Activated naive CD8-positive, alpha-beta T cell treated with anti-CD3 and anti-CD28 coated beads for 36 hours (primary cell): ENCODE results near the gene EEF1AKMT1. TPM values are rescaled to one million over a fixed set of nuclear protein-coding genes. Genes with fewer than 3 reads are reported as not detected.

Source experiments
- DNase-seq: peaks from one replicate; pipeline ENCODE4 v3.0.0; 2021
- H3K27ac Mint-ChIP-seq: one replicate; pipeline ENCODE4 v1.8.0; 2022; ENCODE audit warnings: mild to moderate bottlenecking, moderate library complexity, mixed read lengths
- H3K27me3 Mint-ChIP-seq: one replicate; pipeline ENCODE4 v1.8.0; 2022; ENCODE audit warnings: mild to moderate bottlenecking, mixed read lengths
- H3K36me3 Mint-ChIP-seq: one replicate; pipeline ENCODE4 v1.8.0; 2021; ENCODE audit warnings: mild to moderate bottlenecking, mixed read lengths
- H3K4me1 Mint-ChIP-seq: one replicate; pipeline ENCODE4 v1.8.0; 2021; ENCODE audit warnings: mixed read lengths
- H3K4me3 Mint-ChIP-seq: one replicate; pipeline ENCODE4 v1.8.0; 2022; ENCODE audit warnings: mild to moderate bottlenecking, moderate library complexity, mixed read lengths
- H3K9me3 Mint-ChIP-seq: one replicate; pipeline ENCODE4 v1.8.0; 2022; ENCODE audit warnings: mixed read lengths
- total RNA-seq, 2 experiments: library from RNA; stranded (reverse); gene quantifications; one replicate each; pipeline ENCODE4 v1.2.3, GENCODE V29; 2021

The EEF1AKMT1 gene
- total RNA-seq, 2 experiments from 2014 or later = 18.5 to 20.6 TPM

GRCh38 chr13:20716951-20717350 is 56.8 kb downstream of the EEF1AKMT1 start:
- no peak for DNase-seq
- H3K4me3 Mint-ChIP-seq = no peak overlapping the region
- no peaks in the 10 kb centered on the region for H3K9me3 Mint-ChIP-seq
- no peaks in the 10 kb centered on the region for H3K36me3 Mint-ChIP-seq
- peaks cover 5% of the 10 kb centered on the region for H3K4me1 Mint-ChIP-seq
- peaks cover 14% of the 10 kb centered on the region for H3K27me3 Mint-ChIP-seq
- no peak overlapping the region for H3K27ac Mint-ChIP-seq

- Mint-ChIP-seq H3K27me3 (peaks cover 18% of the 10 kb centered on the region), H3K36me3 (no peaks in the 10 kb centered on the region), H3K4me1 (peaks cover 6% of the 10 kb centered on the region), H3K4me3 (no peak overlapping the region), H3K27ac (no peak overlapping the region), H3K9me3 (no peaks in the 10 kb centered on the region)
- no peak for DNase-seq
Measured at GRCh38 chr13:20715330-20715712, 58.4 kb downstream of the EEF1AKMT1 start.

GRCh38 chr13:20714563-20715329 is 59.0 kb downstream of the EEF1AKMT1 start:
- H3K4me3 Mint-ChIP-seq = no peak overlapping the region
- H3K4me1 Mint-ChIP-seq = peaks cover 6% of the 10 kb centered on the region
- no peak overlapping the region for H3K27ac Mint-ChIP-seq
- no peaks in the 10 kb centered on the region for H3K9me3 Mint-ChIP-seq
- H3K36me3 Mint-ChIP-seq = no peaks in the 10 kb centered on the region
- peaks cover 18% of the 10 kb centered on the region for H3K27me3 Mint-ChIP-seq
- no peak for DNase-seq

- H3K9me3 Mint-ChIP-seq = no peaks in the 10 kb centered on the region
- H3K27ac Mint-ChIP-seq = no peak overlapping the region
- no peaks in the 10 kb centered on the region for H3K36me3 Mint-ChIP-seq
Measured at GRCh38 chr13:20714161-20714560, 59.6 kb downstream of the EEF1AKMT1 start.

GRCh38 chr13:20713751-20714150 is 60.0 kb downstream of the EEF1AKMT1 start:
- peaks cover 18% of the 10 kb centered on the region for H3K27me3 Mint-ChIP-seq
- DNase-seq = no peak
- H3K36me3 Mint-ChIP-seq = no peaks in the 10 kb centered on the region
- no peaks in the 10 kb centered on the region for H3K9me3 Mint-ChIP-seq
- no peak overlapping the region for H3K27ac Mint-ChIP-seq
- H3K4me1 Mint-ChIP-seq = peaks cover 9% of the 10 kb centered on the region
- no peak overlapping the region for H3K4me3 Mint-ChIP-seq

More at GRCh38 chr13:20714161-20714560, 59.6 kb downstream of the EEF1AKMT1 start:
- H3K4me3 Mint-ChIP-seq = no peak overlapping the region
- peaks cover 18% of the 10 kb centered on the region for H3K27me3 Mint-ChIP-seq
- DNase-seq = no peak
- H3K4me1 Mint-ChIP-seq = peaks cover 8% of the 10 kb centered on the region

GRCh38 chr13:20713014-20713376 is 60.8 kb downstream of the EEF1AKMT1 start:
- Mint-ChIP-seq H3K4me1 (peaks cover 9% of the 10 kb centered on the region), H3K27me3 (peaks cover 18% of the 10 kb centered on the region), H3K9me3 (no peaks in the 10 kb centered on the region), H3K27ac (no peak overlapping the region), H3K4me3 (no peak overlapping the region), H3K36me3 (no peaks in the 10 kb centered on the region)
- DNase-seq = no peak

GRCh38 chr13:20711301-20712044 is 62.3 kb downstream of the EEF1AKMT1 start:
- H3K27ac Mint-ChIP-seq = no peak overlapping the region

GRCh38 chr13:20709782-20710181 is 64.0 kb downstream of the EEF1AKMT1 start:
- Mint-ChIP-seq H3K27me3 (peaks cover 18% of the 10 kb centered on the region), H3K36me3 (no peaks in the 10 kb centered on the region), H3K9me3 (no peaks in the 10 kb centered on the region), H3K4me3 (no peak overlapping the region), H3K4me1 (peaks cover 9% of the 10 kb centered on the region), H3K27ac (no peak overlapping the region)
- no peak for DNase-seq

More at GRCh38 chr13:20711301-20712044, 62.3 kb downstream of the EEF1AKMT1 start:
- Mint-ChIP-seq H3K36me3 (no peaks in the 10 kb centered on the region), H3K4me3 (no peak overlapping the region), H3K9me3 (no peaks in the 10 kb centered on the region), H3K27me3 (peaks cover 18% of the 10 kb centered on the region), H3K4me1 (peaks cover 9% of the 10 kb centered on the region)
- DNase-seq = no peak

- Mint-ChIP-seq H3K27ac (no peak overlapping the region), H3K9me3 (no peaks in the 10 kb centered on the region), H3K4me3 (no peak overlapping the region), H3K4me1 (peaks cover 9% of the 10 kb centered on the region), H3K27me3 (peaks cover 18% of the 10 kb centered on the region), H3K36me3 (no peaks in the 10 kb centered on the region)
- no peak for DNase-seq
Measured at GRCh38 chr13:20709369-20709768, 64.4 kb downstream of the EEF1AKMT1 start.

- Mint-ChIP-seq H3K4me1 (peaks cover 9% of the 10 kb centered on the region), H3K4me3 (no peak overlapping the region), H3K9me3 (no peaks in the 10 kb centered on the region), H3K27ac (no peak overlapping the region), H3K36me3 (no peaks in the 10 kb centered on the region), H3K27me3 (peaks cover 13% of the 10 kb centered on the region)
- DNase-seq = no peak
Measured at GRCh38 chr13:20708216-20708615, 65.5 kb downstream of the EEF1AKMT1 start.

- Mint-ChIP-seq H3K27ac (no peak overlapping the region), H3K27me3 (peaks cover 4% of the 10 kb centered on the region), H3K36me3 (no peaks in the 10 kb centered on the region), H3K9me3 (no peaks in the 10 kb centered on the region), H3K4me1 (peaks cover 15% of the 10 kb centered on the region), H3K4me3 (no peak overlapping the region)
- DNase-seq = no peak
Measured at GRCh38 chr13:20706661-20707060, 67.1 kb downstream of the EEF1AKMT1 start.

- Mint-ChIP-seq H3K36me3 (no peaks in the 10 kb centered on the region), H3K27ac (no peak overlapping the region), H3K27me3 (peaks cover 12% of the 10 kb centered on the region), H3K9me3 (no peaks in the 10 kb centered on the region), H3K4me3 (peak overlapping the region; percentile 44), H3K4me1 (peaks cover 15% of the 10 kb centered on the region)
- no peak for DNase-seq
Measured at GRCh38 chr13:20704459-20705069, 69.2 kb downstream of the EEF1AKMT1 start.

- H3K4me1 Mint-ChIP-seq = peaks cover 12% of the 10 kb centered on the region
- no peaks in the 10 kb centered on the region for H3K36me3 Mint-ChIP-seq
- H3K27ac Mint-ChIP-seq = no peak overlapping the region
- peak; percentile 86 for DNase-seq
- H3K4me3 Mint-ChIP-seq = no peak overlapping the region
- peaks cover 12% of the 10 kb centered on the region for H3K27me3 Mint-ChIP-seq
- no peaks in the 10 kb centered on the region for H3K9me3 Mint-ChIP-seq
Measured at GRCh38 chr13:20703780-20704458, 69.8 kb downstream of the EEF1AKMT1 start.

GRCh38 chr13:20702915-20703779 is 70.6 kb downstream of the EEF1AKMT1 start, which contains the start of gene IL17D:
Gene IL17D, plus strand, starts transcription at chr13:20703699. Its CDS starts 303 bp downstream, at chr13:20704002.
- peak; percentile 54 for DNase-seq
- no peaks in the 10 kb centered on the region for H3K36me3 Mint-ChIP-seq
- H3K27ac Mint-ChIP-seq = peak within 1 kb of the TSS; percentile 85
- H3K4me1 Mint-ChIP-seq = peaks cover 12% of the 10 kb centered on the region
- peak within 1 kb of the TSS; percentile 92 for H3K4me3 Mint-ChIP-seq
- H3K27me3 Mint-ChIP-seq = peaks cover 17% of the 10 kb centered on the region
- no peaks in the 10 kb centered on the region for H3K9me3 Mint-ChIP-seq
